Activated CD8-positive, alpha-beta T cell treated with anti-CD3 and anti-CD28 coated beads, Interleukin-2, amount 10 ng/mL, durations not matched to agents 7 days and 5 days (primary cell): ENCODE data around the gene PDE4B. TPM values are rescaled to one million over a fixed set of nuclear protein-coding genes. Genes with fewer than 3 reads are reported as not detected.

Experiments
- ATAC-seq: fragments of 150-1000 bp; cut with Tn5 transposase; one replicate; pipeline ENCODE4 v1.10.0; 2021; ENCODE audit warnings: moderate library complexity
- CTCF ChIA-PET: fragments of 350-600 bp; sonication (Branson Sonifier 250); formaldehyde crosslinking; loops from one replicate; lab custom pipeline; 2021; ENCODE audit warnings: antibody characterized with exemption; lab: Charles Lee
- POLR2A ChIA-PET: fragments of 350-600 bp; sonication (Branson Sonifier 250); formaldehyde crosslinking; loops from one replicate; lab custom pipeline; 2021; ENCODE audit warnings: antibody characterized with exemption; lab: Charles Lee
- DNase-seq: peaks from one replicate; pipeline ENCODE4 v3.0.0-alpha.2; 2020
- H3K27ac Mint-ChIP-seq: one replicate; pipeline ENCODE4 v1.8.0; 2021; ENCODE audit warnings: mild to moderate bottlenecking, mixed read lengths
- H3K27me3 Mint-ChIP-seq: one replicate; pipeline ENCODE4 v1.8.0; 2021; ENCODE audit warnings: low read depth, mixed read lengths
- H3K36me3 Mint-ChIP-seq: one replicate; pipeline ENCODE4 v1.8.0; 2021; ENCODE audit warnings: low read depth, mixed read lengths
- H3K4me1 Mint-ChIP-seq: one replicate; pipeline ENCODE4 v1.8.0; 2021; ENCODE audit warnings: low read depth, mixed read lengths
- H3K4me3 Mint-ChIP-seq: one replicate; pipeline ENCODE4 v1.8.0; 2021; ENCODE audit warnings: mild to moderate bottlenecking, mixed read lengths
- H3K9me3 Mint-ChIP-seq: one replicate; pipeline ENCODE4 v1.8.0; 2022; ENCODE audit warnings: mixed read lengths; ENCODE audit not compliant: insufficient read depth
- total RNA-seq, 2 experiments: library from RNA; stranded (reverse); gene quantifications; one replicate each; pipeline ENCODE4 v1.2.3, GENCODE V29; 2021

PDE4B gene
- total RNA-seq, 2 experiments from 2014 or later: 21.4 to 24.3 TPM

GRCh38 chr1:66208632-66209031 lies 415.9 kb downstream of the PDE4B start:
- no peak for DNase-seq
- CTCF ChIA-PET: interaction anchor here (0.7 to 1.8 kb wide), 5 partner anchors 25 to 972 kb away, joined by 3 to 7 read pairs (median 3); no protein-coding TSS in a partner anchor

GRCh38 chr1:66210635-66211244 lies 418.0 kb downstream of the PDE4B start:
- Mint-ChIP-seq H3K4me3 (no peak overlapping the region), H3K4me1 (peaks cover 6% of the 10 kb centered on the region), H3K36me3 (no peaks in the 10 kb centered on the region), H3K9me3 (no peaks in the 10 kb centered on the region), H3K27me3 (peaks cover 2% of the 10 kb centered on the region), H3K27ac (no peak overlapping the region)
- DNase-seq (no peak), ATAC-seq (no peak)
- CTCF ChIA-PET: no interaction called here
- POLR2A ChIA-PET: no interaction called here

More at GRCh38 chr1:66208632-66209031, 415.9 kb downstream of the PDE4B start:
- H3K36me3 Mint-ChIP-seq: no peaks in the 10 kb centered on the region
- no peak overlapping the region for H3K4me3 Mint-ChIP-seq
- H3K27ac Mint-ChIP-seq: no peak overlapping the region
- H3K9me3 Mint-ChIP-seq: no peaks in the 10 kb centered on the region
- no peaks in the 10 kb centered on the region for H3K4me1 Mint-ChIP-seq
- peaks cover 2% of the 10 kb centered on the region for H3K27me3 Mint-ChIP-seq
- ATAC-seq: no peak
- POLR2A ChIA-PET: no interaction called here

GRCh38 chr1:66211521-66211920 lies 418.8 kb downstream of the PDE4B start:
- Mint-ChIP-seq H3K36me3 (no peaks in the 10 kb centered on the region), H3K4me1 (peaks cover 6% of the 10 kb centered on the region), H3K4me3 (no peak overlapping the region), H3K27ac (no peak overlapping the region), H3K9me3 (no peaks in the 10 kb centered on the region), H3K27me3 (peaks cover 2% of the 10 kb centered on the region)
- ChIA-PET CTCF (interaction anchor here (0.9 kb wide), 1 partner anchor 34 kb away, joined by 3 read pairs; no protein-coding TSS in a partner anchor), POLR2A (no interaction called here)
- DNase-seq: no peak
- ATAC-seq: no peak

GRCh38 chr1:66213491-66213890 lies 420.8 kb downstream of the PDE4B start:
- DNase-seq: no peak
- Mint-ChIP-seq H3K27ac (no peak overlapping the region), H3K9me3 (no peaks in the 10 kb centered on the region), H3K27me3 (peaks cover 2% of the 10 kb centered on the region), H3K36me3 (no peaks in the 10 kb centered on the region), H3K4me3 (no peak overlapping the region), H3K4me1 (peaks cover 6% of the 10 kb centered on the region)
- no peak for ATAC-seq
- CTCF ChIA-PET: no interaction called here
- POLR2A ChIA-PET: no interaction called here

GRCh38 chr1:66214901-66215300 lies 422.2 kb downstream of the PDE4B start:
- peak overlapping the region; percentile 3 for H3K27ac Mint-ChIP-seq
- ChIA-PET CTCF (interaction anchor here (0.8 to 1.8 kb wide), 3 partner anchors 11 to 231 kb away, joined by 5 to 7 read pairs (median 6); no protein-coding TSS in a partner anchor), POLR2A (no interaction called here)
- H3K4me1 Mint-ChIP-seq: peaks cover 6% of the 10 kb centered on the region
- H3K27me3 Mint-ChIP-seq: no peaks in the 10 kb centered on the region
- H3K36me3 Mint-ChIP-seq: no peaks in the 10 kb centered on the region
- ATAC-seq (peak; percentile 53), DNase-seq (no peak)
- H3K4me3 Mint-ChIP-seq: no peak overlapping the region
- H3K9me3 Mint-ChIP-seq: no peaks in the 10 kb centered on the region

GRCh38 chr1:66217021-66217420 lies 424.3 kb downstream of the PDE4B start:
- ATAC-seq (no peak), DNase-seq (no peak)
- Mint-ChIP-seq H3K27me3 (no peaks in the 10 kb centered on the region), H3K36me3 (no peaks in the 10 kb centered on the region), H3K4me3 (no peak overlapping the region), H3K4me1 (peaks cover 6% of the 10 kb centered on the region), H3K9me3 (no peaks in the 10 kb centered on the region), H3K27ac (no peak overlapping the region)
- CTCF ChIA-PET: interaction anchor here (2.7 kb wide), 1 partner anchor 26 kb away, joined by 15 read pairs; no protein-coding TSS in a partner anchor
- POLR2A ChIA-PET: no interaction called here

- Mint-ChIP-seq H3K9me3 (no peaks in the 10 kb centered on the region), H3K36me3 (no peaks in the 10 kb centered on the region), H3K4me1 (peaks cover 6% of the 10 kb centered on the region), H3K27me3 (no peaks in the 10 kb centered on the region), H3K27ac (no peak overlapping the region), H3K4me3 (no peak overlapping the region)
- ATAC-seq (no peak), DNase-seq (no peak)
- POLR2A ChIA-PET: no interaction called here
- CTCF ChIA-PET: interaction anchor here (1.0 to 2.7 kb wide), 2 partner anchors 25 to 228 kb away, joined by 3 to 15 read pairs; no protein-coding TSS in a partner anchor
These were observed 424.9 kb downstream of the PDE4B start for GRCh38 chr1:66217561-66217960.

GRCh38 chr1:66220477-66220876 lies 427.8 kb downstream of the PDE4B start:
- CTCF ChIA-PET: no interaction called here
- Mint-ChIP-seq H3K4me3 (no peak overlapping the region), H3K27ac (no peak overlapping the region), H3K27me3 (peaks cover 9% of the 10 kb centered on the region), H3K36me3 (no peaks in the 10 kb centered on the region), H3K4me1 (no peaks in the 10 kb centered on the region), H3K9me3 (no peaks in the 10 kb centered on the region)
- POLR2A ChIA-PET: no interaction called here
- DNase-seq: no peak
- ATAC-seq: no peak

- no peak for ATAC-seq
- Mint-ChIP-seq H3K36me3 (no peaks in the 10 kb centered on the region), H3K4me1 (no peaks in the 10 kb centered on the region), H3K27me3 (peaks cover 9% of the 10 kb centered on the region), H3K4me3 (no peak overlapping the region), H3K27ac (no peak overlapping the region), H3K9me3 (no peaks in the 10 kb centered on the region)
- POLR2A ChIA-PET: no interaction called here
- CTCF ChIA-PET: interaction anchor here (4.5 kb wide), 1 partner anchor 18 kb away, joined by 20 read pairs; no protein-coding TSS in a partner anchor
- DNase-seq: no peak
These were observed 431.0 kb downstream of the PDE4B start for GRCh38 chr1:66223681-66224080.

GRCh38 chr1:66226985-66227384 lies 434.3 kb downstream of the PDE4B start:
- no peaks in the 10 kb centered on the region for H3K36me3 Mint-ChIP-seq
- no peaks in the 10 kb centered on the region for H3K4me1 Mint-ChIP-seq
- H3K27me3 Mint-ChIP-seq: peaks cover 9% of the 10 kb centered on the region
- CTCF ChIA-PET: interaction anchor here (1.0 to 4.5 kb wide), 2 partner anchors 15 to 133 kb away, joined by 3 to 20 read pairs; no protein-coding TSS in a partner anchor
- POLR2A ChIA-PET: no interaction called here
- no peak overlapping the region for H3K4me3 Mint-ChIP-seq
- DNase-seq (no peak), ATAC-seq (no peak)
- no peak overlapping the region for H3K27ac Mint-ChIP-seq
- H3K9me3 Mint-ChIP-seq: no peaks in the 10 kb centered on the region

GRCh38 chr1:66227966-66228365 lies 435.3 kb downstream of the PDE4B start:
- POLR2A ChIA-PET: no interaction called here
- H3K9me3 Mint-ChIP-seq: no peaks in the 10 kb centered on the region

GRCh38 chr1:66231217-66231616 lies 438.5 kb downstream of the PDE4B start:
- CTCF ChIA-PET: interaction anchor here (2.4 kb wide), 1 partner anchor 11 kb away, joined by 16 read pairs; no protein-coding TSS in a partner anchor
- DNase-seq: no peak
- no peaks in the 10 kb centered on the region for H3K9me3 Mint-ChIP-seq
- no peaks in the 10 kb centered on the region for H3K4me1 Mint-ChIP-seq
- H3K27ac Mint-ChIP-seq: no peak overlapping the region
- H3K27me3 Mint-ChIP-seq: peaks cover 14% of the 10 kb centered on the region
- no peak for ATAC-seq
- no peak overlapping the region for H3K4me3 Mint-ChIP-seq
- POLR2A ChIA-PET: no interaction called here
- H3K36me3 Mint-ChIP-seq: no peaks in the 10 kb centered on the region

More at GRCh38 chr1:66227966-66228365, 435.3 kb downstream of the PDE4B start:
- no peak overlapping the region for H3K27ac Mint-ChIP-seq
- DNase-seq (no peak), ATAC-seq (no peak)
- H3K27me3 Mint-ChIP-seq: peaks cover 11% of the 10 kb centered on the region
- CTCF ChIA-PET: no interaction called here
- no peak overlapping the region for H3K4me3 Mint-ChIP-seq
- H3K4me1 Mint-ChIP-seq: no peaks in the 10 kb centered on the region
- H3K36me3 Mint-ChIP-seq: no peaks in the 10 kb centered on the region
